Body of pancreas (tissue), 4 donors: ENCODE results near the gene TOM1. TPM values are rescaled to one million over a fixed set of nuclear protein-coding genes. Genes with fewer than 3 reads are reported as not detected.

Experiments used
- ATAC-seq: fragments of 150-250 bp; one replicate; pipeline ENCODE4 v1.9.1; 2016
- DNase-seq, 4 donors: peaks; one replicate each; pipeline ENCODE4 v3.0.0-alpha.2; 2019
- H3K27ac ChIP-seq, 4 donors: fragments of 200-600 bp; sonication (generic); 1 replicate in 3 of 4; 2 replicates in 1 of 4; pipeline versions ENCODE4 v1.5.1 to v1.6.1; 2016 to 2019; ENCODE audit warnings: mild to moderate bottlenecking in 1 of 4, mixed read lengths in 1 of 4, moderate library complexity in 1 of 4
- H3K27me3 ChIP-seq, 2 donors: fragments of 200-600 bp; sonication (generic); one replicate each; pipeline ENCODE4 v1.6.0; 2016; ENCODE audit warnings: mild to moderate bottlenecking in 1 of 2
- H3K36me3 ChIP-seq, 2 donors: fragments of 200-600 bp; sonication (generic); replicated peaks in 1 of 2; 2 replicates each; pipeline ENCODE4 v1.5.1; 2016; ENCODE audit warnings: low read depth in 2 of 2; ENCODE audit not compliant: insufficient read depth in 1 of 2
- H3K4me1 ChIP-seq: fragments of 200-600 bp; sonication (generic); one replicate; pipeline ENCODE4 v1.6.0; 2016
- H3K4me3 ChIP-seq, 2 donors: fragments of 200-600 bp; sonication (generic); 1 replicate in 1 of 2; 2 replicates in 1 of 2; pipeline ENCODE4 v1.5.1; 2016 to 2019
- H3K9me3 ChIP-seq, 3 donors: fragments of 200-600 bp; sonication (generic); 1 replicate in 2 of 3; 2 replicates in 1 of 3; pipeline ENCODE4 v1.5.1; 2016
- CTCF ChIP-seq, 7 experiments: fragments of 450-650 bp in 4 of 7; fragments of 200-600 bp in 3 of 7; sonication (generic) in 3 of 7; IDR thresholded peaks; one replicate each; pipeline ENCODE4 v1.5.1; 2016 to 2019; ENCODE audit warnings: antibody characterized with exemption in 7 of 7
- POLR2A ChIP-seq, 3 donors: fragments of 450-650 bp; IDR thresholded peaks; one replicate each; pipeline ENCODE4 v1.6.1; 2016; ENCODE audit warnings: antibody characterized with exemption in 3 of 3, mild to moderate bottlenecking in 2 of 3
- WGBS, 2 donors: methylation state at CpG; one replicate each; pipeline ENCODE4 v1.1.5; 2017; 5-methylcytosine and 5-hydroxymethylcytosine counted together
- intact Hi-C: fragments of 100-400 bp; cut with DNase I; formaldehyde crosslinking; loops from one replicate; pipeline ENCODE4 v1.15.1; 2023
- total RNA-seq, 2 donors: library from RNA; depleted of rRNA; stranded (reverse); fragments of >200 nt; gene quantifications; one replicate each; pipeline ENCODE4 v1.1.0, GENCODE V29; 2016

TOM1 gene
- total RNA-seq, 2 donors from 2014 or later: 34.0 to 42.2 TPM

GRCh38 chr22:35322893-35323292 is 23.2 kb downstream of the TOM1 start:
- WGBS, 2 donors: 91% methylated on average over 13 to 15 of the region's 15 CpGs
- no peak for DNase-seq
- no peak for ATAC-seq

GRCh38 chr22:35323305-35323704 is 23.6 kb downstream of the TOM1 start:
- no peaks in the 10 kb centered on the region for H3K9me3 ChIP-seq
- peaks cover 8 to 26% of the 10 kb centered on the region in 2 donors for H3K36me3 ChIP-seq
- TF ChIP-seq CTCF (IDR thresholded peaks at IDR 0.05) (no peak), POLR2A (IDR thresholded peaks at IDR 0.05) (no peak)
- peaks cover 7% of the 10 kb centered on the region for H3K4me1 ChIP-seq
- ATAC-seq: no peak
- H3K27me3 ChIP-seq: no peaks in the 10 kb centered on the region
- DNase-seq: no peak
- intact Hi-C loops: no loop called here
- H3K27ac ChIP-seq: no peak overlapping the region
- no peak overlapping the region for H3K4me3 ChIP-seq
- WGBS, 2 donors: 94 to 99% methylated on average over 11 of the region's 11 CpGs

More at GRCh38 chr22:35322893-35323292, 23.2 kb downstream of the TOM1 start:
- TF ChIP-seq CTCF (IDR thresholded peaks at IDR 0.05): no peak
- no peak for TF ChIP-seq POLR2A (IDR thresholded peaks at IDR 0.05)
- Histone ChIP-seq H3K4me3 (no peak overlapping the region), H3K4me1 (peaks cover 3% of the 10 kb centered on the region), H3K36me3 (peaks cover 8 to 26% of the 10 kb centered on the region in 2 donors), H3K27me3 (no peaks in the 10 kb centered on the region), H3K27ac (no peak overlapping the region), H3K9me3 (no peaks in the 10 kb centered on the region)
- intact Hi-C loops: no loop called here

- Histone ChIP-seq H3K27ac (no peak overlapping the region), H3K27me3 (no peaks in the 10 kb centered on the region), H3K4me1 (peaks cover 15% of the 10 kb centered on the region), H3K9me3 (no peaks in the 10 kb centered on the region), H3K4me3 (no peak overlapping the region), H3K36me3 (peaks cover 4 to 26% of the 10 kb centered on the region in 2 donors)
- no peak for ATAC-seq
- intact Hi-C loops: no loop called here
- no peak for TF ChIP-seq CTCF (IDR thresholded peaks at IDR 0.05)
- TF ChIP-seq POLR2A (IDR thresholded peaks at IDR 0.05): no peak
- 91 to 94% methylated on average over 4 to 5 of the region's 5 CpGs for WGBS, 2 donors
- DNase-seq: no peak
Observed at GRCh38 chr22:35324067-35324466, 24.4 kb downstream of the TOM1 start.

- intact Hi-C loops: no loop called here
- WGBS, 2 donors: 85 to 90% methylated on average over 2 to 4 of the region's 4 CpGs
- H3K36me3 ChIP-seq: peaks cover 4 to 26% of the 10 kb centered on the region in 2 donors
Observed at GRCh38 chr22:35324762-35325161, 25.1 kb downstream of the TOM1 start.

More at GRCh38 chr22:35324762-35325161, 25.1 kb downstream of the TOM1 start:
- Histone ChIP-seq H3K27me3 (no peaks in the 10 kb centered on the region), H3K27ac (no peak overlapping the region), H3K4me3 (no peak overlapping the region), H3K9me3 (no peaks in the 10 kb centered on the region), H3K4me1 (peaks cover 22% of the 10 kb centered on the region)
- DNase-seq: no peak
- no peak for ATAC-seq
- TF ChIP-seq POLR2A (IDR thresholded peaks at IDR 0.05) (no peak), CTCF (IDR thresholded peaks at IDR 0.05) (no peak)
